GM12872 (cell line): Measurements from ENCODE around the gene TPPP2.

ENCODE experiments used
- CTCF ChIP-seq: IDR thresholded peaks from 3 replicates; pipeline ENCODE4 v1.5.1; 2011; ENCODE audit warnings: low read depth, mild to moderate bottlenecking, low read length, moderate library complexity; ENCODE audit not compliant: insufficient read depth

Gene TPPP2

GRCh38 chr14:21054123-21054767 lies 24.2 kb downstream of the TPPP2 start:
- TF ChIP-seq CTCF = no peak

- TF ChIP-seq CTCF = no peak
These were observed 24.7 kb downstream of the TPPP2 start for GRCh38 chr14:21054768-21055145.

- TF ChIP-seq CTCF = no peak
These were observed 25.6 kb downstream of the TPPP2 start for GRCh38 chr14:21055432-21056117.

- TF ChIP-seq CTCF = no peak
These were observed 26.6 kb downstream of the TPPP2 start for GRCh38 chr14:21056520-21057163.

- no peak for TF ChIP-seq CTCF
These were observed 28.0 kb downstream of the TPPP2 start, which contains the start of gene RNASE8 for GRCh38 chr14:21057803-21058675. RNASE8 (plus strand) TSS chr14:21057822; CDS start chr14:21057893, 71 bp downstream.

- TF ChIP-seq CTCF = no peak
These were observed 28.9 kb downstream of the TPPP2 start for GRCh38 chr14:21058903-21059302.
